ENCODE results near the gene ZBTB7C. TPM values are rescaled to one million over a fixed set of nuclear protein-coding genes. Genes with fewer than 3 reads are reported as not detected.

ZBTB7C gene
- polyA plus RNA-seq, 1 donor (not counting 4 experiments of a cell fraction or from before 2014, with no cell fraction given), result 0.58 TPM

- H3K4me1 ChIP-seq (ENCODE audit: control insufficient read depth, extremely low read depth, insufficient read depth, low read length), result peaks cover 3% of the 10 kb centered on the region
Observed at GRCh38 chr18:48032876-48033789, 376.1 kb downstream of the ZBTB7C start.

GRCh38 chr18:48031641-48032040 is 377.5 kb downstream of the ZBTB7C start:
- H3K27ac ChIP-seq (ENCODE audit: control insufficient read depth, insufficient read depth, low read length), result no peak overlapping the region

More at GRCh38 chr18:48032876-48033789, 376.1 kb downstream of the ZBTB7C start:
- H3K9me3 ChIP-seq (ENCODE audit: control insufficient read depth, low read depth, low read length), result no peaks in the 10 kb centered on the region
- no peak overlapping the region for H3K27ac ChIP-seq (ENCODE audit: control insufficient read depth, insufficient read depth, low read length)
- H3K9me1 ChIP-seq (ENCODE audit: control insufficient read depth, extremely low read depth, insufficient read depth, low read length), result no peaks in the 10 kb centered on the region
- DNase-seq (ENCODE audit: low read depth, low spot score) (no peak), FAIRE-seq (peak; percentile 89)
- H3K27me3 ChIP-seq (ENCODE audit: control insufficient read depth, extremely low read depth, insufficient read depth, low read length), result no peaks in the 10 kb centered on the region
- no peak overlapping the region for H3K4me3 ChIP-seq (ENCODE audit: control insufficient read depth in 2 of 3, extremely low read depth in 1 of 3, insufficient read depth in 2 of 3, low read depth in 1 of 3, low read length in 3 of 3)
- dilution Hi-C loops (cut with MboI; ENCODE audit: extremely low pct_ligation_motif_present, low sequenced_read_pairs), result no loop called here
- H4K20me1 ChIP-seq (ENCODE audit: control insufficient read depth, extremely low read depth, insufficient read depth, low read length), result no peaks in the 10 kb centered on the region
- H3K9ac ChIP-seq (ENCODE audit: control insufficient read depth, extremely low read depth, insufficient read depth, low read length), result no peak overlapping the region
- TF ChIP-seq CTCF (optimal IDR thresholded peaks at IDR 0.05 in 1 of 3, IDR thresholded peaks at IDR 0.05 in 1 of 3, conservative IDR thresholded peaks at IDR 0.05 in 1 of 3; ENCODE audit: extremely low read depth in 1 of 3, insufficient read depth in 2 of 3, low read length in 3 of 3), result no peak
- TF ChIP-seq EZH2 (IDR thresholded peaks at IDR 0.05; ENCODE audit: low read length), result no peak
- no peaks in the 10 kb centered on the region for H3K36me3 ChIP-seq (ENCODE audit: control insufficient read depth in 2 of 2, extremely low read depth in 1 of 2, insufficient read depth in 2 of 2, low read length in 2 of 2)
- no peaks in the 10 kb centered on the region for H3K79me2 ChIP-seq (ENCODE audit: control insufficient read depth, insufficient read depth, low read length)
- no peak overlapping the region for H2AFZ ChIP-seq (ENCODE audit: control insufficient read depth, low read length)
- H3K4me2 ChIP-seq (ENCODE audit: control insufficient read depth, extremely low read depth, insufficient read depth, low read depth, low read length), result no peak overlapping the region

More at GRCh38 chr18:48031641-48032040, 377.5 kb downstream of the ZBTB7C start:
- no peak overlapping the region for H2AFZ ChIP-seq (ENCODE audit: control insufficient read depth, low read length)
- H4K20me1 ChIP-seq (ENCODE audit: control insufficient read depth, extremely low read depth, insufficient read depth, low read length), result no peaks in the 10 kb centered on the region
- DNase-seq (ENCODE audit: low read depth, low spot score), result no peak
- no peaks in the 10 kb centered on the region for H3K9me1 ChIP-seq (ENCODE audit: control insufficient read depth, extremely low read depth, insufficient read depth, low read length)
- no peak for TF ChIP-seq CTCF (optimal IDR thresholded peaks at IDR 0.05 in 1 of 3, IDR thresholded peaks at IDR 0.05 in 1 of 3, conservative IDR thresholded peaks at IDR 0.05 in 1 of 3; ENCODE audit: extremely low read depth in 1 of 3, insufficient read depth in 2 of 3, low read length in 3 of 3)
- TF ChIP-seq EZH2 (IDR thresholded peaks at IDR 0.05; ENCODE audit: low read length), result no peak
- no peak overlapping the region for H3K4me2 ChIP-seq (ENCODE audit: control insufficient read depth, extremely low read depth, insufficient read depth, low read depth, low read length)
- dilution Hi-C loops (cut with MboI; ENCODE audit: extremely low pct_ligation_motif_present, low sequenced_read_pairs), result no loop called here
- no peaks in the 10 kb centered on the region for H3K9me3 ChIP-seq (ENCODE audit: control insufficient read depth, low read depth, low read length)
- H3K79me2 ChIP-seq (ENCODE audit: control insufficient read depth, insufficient read depth, low read length), result no peaks in the 10 kb centered on the region
- FAIRE-seq, result no peak
- peaks cover 3% of the 10 kb centered on the region for H3K4me1 ChIP-seq (ENCODE audit: control insufficient read depth, extremely low read depth, insufficient read depth, low read length)
- H3K4me3 ChIP-seq (ENCODE audit: control insufficient read depth in 2 of 3, extremely low read depth in 1 of 3, insufficient read depth in 2 of 3, low read depth in 1 of 3, low read length in 3 of 3), result no peak overlapping the region
- H3K36me3 ChIP-seq (ENCODE audit: control insufficient read depth in 2 of 2, extremely low read depth in 1 of 2, insufficient read depth in 2 of 2, low read length in 2 of 2), result no peaks in the 10 kb centered on the region
- H3K27me3 ChIP-seq (ENCODE audit: control insufficient read depth, extremely low read depth, insufficient read depth, low read length), result no peaks in the 10 kb centered on the region
- H3K9ac ChIP-seq (ENCODE audit: control insufficient read depth, extremely low read depth, insufficient read depth, low read length), result no peak overlapping the region
